ENCODE measurements around the gene MEOX2. TPM values are rescaled to one million over a fixed set of nuclear protein-coding genes. Genes with fewer than 3 reads are reported as not detected.

Gene MEOX2
- total and polyA plus RNA-seq, 10 of the 15 experiments (the other 5 are each of a cell fraction or from before 2014, with no cell fraction given) = not detected

- SMC1A ChIA-PET (ENCODE audit: uncharacterized antibody, unreplicated experiment) = interaction anchor here (0.6 to 1.3 kb wide), 4 partner anchors 8 to 778 kb away, joined by 3 to 5 read pairs (median 3); no protein-coding TSS in a partner anchor
- no TSS peak for BruUV-seq (replicated peaks)
- no peaks in the 10 kb centered on the region for H3K27me3 ChIP-seq (replicated peaks in 1 of 2; ENCODE audit: control insufficient read depth in 2 of 2, insufficient read depth in 2 of 2, low read length in 1 of 2)
- no peak overlapping the region for H3K27ac ChIP-seq (ENCODE audit: control insufficient read depth, insufficient read depth)
- no peaks in the 10 kb centered on the region for H4K20me1 ChIP-seq (ENCODE audit: control insufficient read depth, insufficient read depth)
- no peaks in the 10 kb centered on the region for H3K9me3 ChIP-seq (replicated peaks; ENCODE audit: control insufficient read depth, insufficient read depth, low read length)
- intact Hi-C loops (cut with micrococcal nuclease; ENCODE audit: unreplicated experiment) = no loop called here
- H3K4me3 ChIP-seq = no peak overlapping the region
- RAD21 ChIA-PET (ENCODE audit: unreplicated experiment) = interaction anchor here (1.0 kb wide), 1 partner anchor 98 kb away, joined by 3 read pairs; no protein-coding TSS in a partner anchor
- TF ChIP-seq POLR2AphosphoS2 (IDR thresholded peaks at IDR 0.05; ENCODE audit: low read depth, low read length) (no peak), PAX8 (IDR thresholded peaks at IDR 0.05) (no peak), ZNF207 (IDR thresholded peaks at IDR 0.05; ENCODE audit: borderline replicate concordance) (no peak), ELK1 (IDR thresholded peaks at IDR 0.05; ENCODE audit: low read depth, low read length) (no peak)
- no peak overlapping the region for H2AFZ ChIP-seq (ENCODE audit: control insufficient read depth, low read depth, low read length)
- in situ Hi-C loops (cut with MboI) = no loop called here
- CTCF ChIA-PET = interaction anchor here (1.3 to 1.9 kb wide), 3 partner anchors 9 to 128 kb away, joined by 3 to 6 read pairs (median 4); no protein-coding TSS in a partner anchor
- FAIRE-seq (no peak), ATAC-seq (no peak), DNase-seq (ENCODE audit: low read depth, low spot score) (no peak)
- no peaks in the 10 kb centered on the region for H3K79me2 ChIP-seq (ENCODE audit: control insufficient read depth, insufficient read depth, low read length)
- no peak overlapping the region for H3K9ac ChIP-seq (ENCODE audit: control insufficient read depth, insufficient read depth, low read length)
- POLR2A ChIA-PET = interaction anchor here (0.7 kb wide), 1 partner anchor 19 kb away, joined by 3 read pairs; no protein-coding TSS in a partner anchor
- no peak overlapping the region for H3K4me2 ChIP-seq (ENCODE audit: control insufficient read depth, insufficient read depth)
- WGBS (ENCODE audit: insufficient coverage, insufficient replicate concordance, low lambda C conversion rate, missing lambda C conversion rate) = 11% methylated on average over 3 of the region's 3 CpGs
- H3K4me1 ChIP-seq (ENCODE audit: control insufficient read depth, insufficient read depth, low read length) = no peaks in the 10 kb centered on the region
- H3K36me3 ChIP-seq (ENCODE audit: control insufficient read depth in 2 of 2, insufficient read depth in 2 of 2, low read length in 1 of 2) = no peaks in the 10 kb centered on the region
These were observed 93.1 kb downstream of the MEOX2 start for GRCh38 chr7:15593382-15593781.

- Histone ChIP-seq H3K27ac (ENCODE audit: control insufficient read depth, insufficient read depth) (no peak overlapping the region), H2AFZ (ENCODE audit: control insufficient read depth, low read depth, low read length) (no peak overlapping the region), H3K9ac (ENCODE audit: control insufficient read depth, insufficient read depth, low read length) (no peak overlapping the region), H3K36me3 (ENCODE audit: control insufficient read depth in 2 of 2, insufficient read depth in 2 of 2, low read length in 1 of 2) (no peaks in the 10 kb centered on the region), H4K20me1 (ENCODE audit: control insufficient read depth, insufficient read depth) (no peaks in the 10 kb centered on the region), H3K79me2 (ENCODE audit: control insufficient read depth, insufficient read depth, low read length) (no peaks in the 10 kb centered on the region), H3K9me3 (replicated peaks; ENCODE audit: control insufficient read depth, insufficient read depth, low read length) (no peaks in the 10 kb centered on the region; the same call in 2 of the 3 replicates), H3K4me1 (ENCODE audit: control insufficient read depth, insufficient read depth, low read length) (no peaks in the 10 kb centered on the region), H3K4me2 (ENCODE audit: control insufficient read depth, insufficient read depth) (no peak overlapping the region), H3K27me3 (replicated peaks in 1 of 2; ENCODE audit: control insufficient read depth in 2 of 2, insufficient read depth in 2 of 2, low read length in 1 of 2) (no peaks in the 10 kb centered on the region), H3K4me3 (no peak overlapping the region)
- DNase-seq (ENCODE audit: low read depth, low spot score) (no peak), ATAC-seq (no peak), FAIRE-seq (no peak)
- in situ Hi-C loops (cut with MboI) = no loop called here
- RAD21 ChIA-PET (ENCODE audit: unreplicated experiment) = no interaction called here
- WGBS (ENCODE audit: insufficient coverage, insufficient replicate concordance, low lambda C conversion rate, missing lambda C conversion rate) = 67% methylated on average over 4 of the region's 4 CpGs
- CTCF ChIA-PET = no interaction called here
- POLR2A ChIA-PET = no interaction called here
- no TSS peak for BruUV-seq (replicated peaks)
- SMC1A ChIA-PET (ENCODE audit: uncharacterized antibody, unreplicated experiment) = no interaction called here
- intact Hi-C loops (cut with micrococcal nuclease; ENCODE audit: unreplicated experiment) = no loop called here
- no peak for TF ChIP-seq ETV6 (conservative IDR thresholded peaks at IDR 0.05 in 1 of 2, IDR thresholded peaks at IDR 0.05 in 1 of 2; ENCODE audit: borderline replicate concordance in 1 of 2, low read depth in 1 of 2)
- no peak for TF ChIP-seq BHLHE40 (IDR thresholded peaks at IDR 0.05; ENCODE audit: borderline replicate concordance in 1 of 2, low read depth in 2 of 2, low read length in 1 of 2)
- TF ChIP-seq RCOR1 (conservative IDR thresholded peaks at IDR 0.05; ENCODE audit: low read depth, low read length) = no peak
- no peak for TF ChIP-seq SREBF2 (IDR thresholded peaks at IDR 0.05; ENCODE audit: low read length)
- TF ChIP-seq PAX8 (IDR thresholded peaks at IDR 0.05) = no peak
- no peak for TF ChIP-seq IRF4 (IDR thresholded peaks at IDR 0.05; ENCODE audit: low read depth, low read length)
- no peak for TF ChIP-seq KLF5 (IDR thresholded peaks at IDR 0.05; ENCODE audit: partially characterized antibody)
- no peak for TF ChIP-seq HDGF (IDR thresholded peaks at IDR 0.05)
- no peak for TF ChIP-seq NR2C2 (IDR thresholded peaks at IDR 0.05; ENCODE audit: borderline replicate concordance, control insufficient read depth, insufficient read length, low read depth)
- TF ChIP-seq PBX3 (IDR thresholded peaks at IDR 0.05; ENCODE audit: insufficient replicate concordance, low read depth, low read length) = no peak
- no peak for TF ChIP-seq IKZF1 (conservative IDR thresholded peaks at IDR 0.05)
- no peak for TF ChIP-seq ESRRA (IDR thresholded peaks at IDR 0.05; ENCODE audit: low read length)
- no peak for TF ChIP-seq ZNF207 (IDR thresholded peaks at IDR 0.05; ENCODE audit: borderline replicate concordance)
These were observed 100.2 kb downstream of the MEOX2 start for GRCh38 chr7:15586266-15586665.

Data from GM12878 (cell line).